H9 (cell line): ENCODE data around the gene FGFR3. TPM values are rescaled to one million over a fixed set of nuclear protein-coding genes. Genes with fewer than 3 reads are reported as not detected.

Experiments used
- DNase-seq: peaks from one replicate; pipeline ENCODE4 v3.0.0-alpha.2; 2017
- H2AFZ ChIP-seq: one replicate; pipeline ENCODE4 v1.6.1; 2013; ENCODE audit warnings: mild to moderate bottlenecking, low read length, control low read depth, moderate library complexity
- H2AK5ac ChIP-seq: 2 replicates; pipeline ENCODE4 v1.6.1; 2013; ENCODE audit warnings: low read length, control low read depth, mixed read lengths; ENCODE audit not compliant: insufficient read length
- H2BK120ac ChIP-seq: one replicate; pipeline ENCODE4 v1.6.1; 2013; ENCODE audit warnings: low read depth, mild to moderate bottlenecking, low read length, control low read depth, inconsistent platforms; ENCODE audit not compliant: poor library complexity, severe bottlenecking
- H2BK12ac ChIP-seq: 2 replicates; pipeline ENCODE4 v1.6.1; 2013; ENCODE audit warnings: low read length, control low read depth, mixed read lengths, low read depth; ENCODE audit not compliant: insufficient read length
- H2BK15ac ChIP-seq: 2 replicates; pipeline ENCODE4 v1.6.1; 2013; ENCODE audit warnings: low read depth, low read length, control low read depth
- H2BK20ac ChIP-seq: one replicate; pipeline ENCODE4 v1.6.1; 2013; ENCODE audit warnings: low read depth, mild to moderate bottlenecking, low read length, control low read depth, inconsistent platforms; ENCODE audit not compliant: poor library complexity, severe bottlenecking
- H2BK5ac ChIP-seq: 2 replicates; pipeline ENCODE4 v1.6.1; 2013; ENCODE audit warnings: low read length, control low read depth, mixed read lengths; ENCODE audit not compliant: insufficient read length
- H3K14ac ChIP-seq: 2 replicates; pipeline ENCODE4 v1.6.1; 2013; ENCODE audit warnings: low read length, control low read depth; ENCODE audit not compliant: insufficient read depth
- H3K18ac ChIP-seq: 2 replicates; pipeline ENCODE4 v1.6.1; 2013; ENCODE audit warnings: low read depth, mild to moderate bottlenecking, mixed read lengths, low read length, control low read depth; ENCODE audit not compliant: insufficient read length
- H3K23ac ChIP-seq: 2 replicates; pipeline ENCODE4 v1.6.1; 2013; ENCODE audit warnings: low read length, control low read depth, mixed read lengths, low read depth; ENCODE audit not compliant: insufficient read length
- H3K23me2 ChIP-seq: 2 replicates; pipeline ENCODE4 v1.6.1; 2013; ENCODE audit warnings: low read depth, mild to moderate bottlenecking, mixed read lengths, low read length, control low read depth; ENCODE audit not compliant: insufficient read length, poor library complexity, severe bottlenecking
- H3K27ac ChIP-seq: 2 replicates; pipeline ENCODE4 v1.5.1; 2013; ENCODE audit warnings: low read length, control low read depth, mixed read lengths, low read depth; ENCODE audit not compliant: insufficient read length
- H3K27me3 ChIP-seq: 2 replicates; pipeline ENCODE4 v1.6.1; 2013; ENCODE audit warnings: low read length, control low read depth, inconsistent platforms; ENCODE audit not compliant: insufficient read depth
- H3K4ac ChIP-seq: 2 replicates; pipeline ENCODE4 v1.6.1; 2013; ENCODE audit warnings: low read depth, mild to moderate bottlenecking, control low read depth, inconsistent platforms, low read length, moderate library complexity
- H3K4me1 ChIP-seq: 2 replicates; pipeline ENCODE4 v1.6.1; 2013; ENCODE audit warnings: low read length, control low read depth, inconsistent platforms; ENCODE audit not compliant: insufficient read depth
- H3K4me2 ChIP-seq: 2 replicates; pipeline ENCODE4 v1.6.1; 2013; ENCODE audit warnings: low read length, control low read depth, mixed read lengths; ENCODE audit not compliant: insufficient read length, insufficient read depth
- H3K56ac ChIP-seq: 2 replicates; pipeline ENCODE4 v1.6.1; 2013; ENCODE audit warnings: low read depth, mild to moderate bottlenecking, mixed read lengths, low read length, control low read depth; ENCODE audit not compliant: insufficient read length
- H3K79me1 ChIP-seq: 2 replicates; pipeline ENCODE4 v1.6.1; 2013; ENCODE audit warnings: low read depth, mild to moderate bottlenecking, moderate library complexity, low read length, control low read depth, inconsistent platforms; ENCODE audit not compliant: insufficient read depth, poor library complexity, severe bottlenecking
- H3K79me2 ChIP-seq: 2 replicates; pipeline ENCODE4 v1.6.1; 2013; ENCODE audit warnings: low read length, control low read depth, inconsistent platforms; ENCODE audit not compliant: insufficient read depth
- H3K9ac ChIP-seq: 2 replicates; pipeline ENCODE4 v1.6.1; 2013; ENCODE audit warnings: low read length, control low read depth, mixed read lengths; ENCODE audit not compliant: insufficient read length; ENCODE audit errors: extremely low read depth
- H3K9me3 ChIP-seq: one replicate; pipeline ENCODE4 v1.6.1; 2013; ENCODE audit warnings: low read depth, low read length, inconsistent platforms; ENCODE audit not compliant: control insufficient read depth
- H3T11ph ChIP-seq: one replicate; pipeline ENCODE4 v1.6.1; 2013; ENCODE audit warnings: mild to moderate bottlenecking, low read length, control low read depth, inconsistent platforms
- H4K20me1 ChIP-seq: one replicate; pipeline ENCODE4 v1.6.1; 2013; ENCODE audit not compliant: control insufficient read depth, insufficient read length, insufficient read depth
- H4K5ac ChIP-seq: 2 replicates; pipeline ENCODE4 v1.6.1; 2013; ENCODE audit warnings: low read depth, mild to moderate bottlenecking, mixed read lengths, low read length, control low read depth; ENCODE audit not compliant: insufficient read length
- H4K8ac ChIP-seq: replicated peaks from 2 replicates; pipeline ENCODE4 v1.6.1; 2013; ENCODE audit warnings: low read length, control low read depth, mixed read lengths, low read depth; ENCODE audit not compliant: insufficient read length
- H4K91ac ChIP-seq: 2 replicates; pipeline ENCODE4 v1.6.1; 2013; ENCODE audit warnings: low read depth, mild to moderate bottlenecking, moderate library complexity, mixed read lengths, low read length, control low read depth; ENCODE audit not compliant: insufficient read length
- H3K27ac Mint-ChIP-seq, 3 experiments: 2 replicates in 2 of 3; 3 replicates in 1 of 3; pipeline ENCODE4 v1.8.0; 2020 to 2021; ENCODE audit warnings: mixed read lengths in 3 of 3, mild to moderate bottlenecking in 1 of 3, moderate library complexity in 1 of 3
- H3K27me3 Mint-ChIP-seq: 2 replicates; pipeline ENCODE4 v1.8.0; 2021; ENCODE audit warnings: low read depth, mild to moderate bottlenecking, moderate library complexity, mixed read lengths
- H3K36me3 Mint-ChIP-seq, 3 experiments: 2 replicates in 2 of 3; 3 replicates in 1 of 3; pipeline ENCODE4 v1.8.0; 2020 to 2021; ENCODE audit warnings: low read depth in 3 of 3, mixed read lengths in 3 of 3; ENCODE audit not compliant: insufficient read depth in 1 of 3
- H3K4me1 Mint-ChIP-seq, 2 experiments: 2 replicates each; pipeline ENCODE4 v1.8.0; 2020; ENCODE audit warnings: mixed read lengths in 2 of 2
- H3K4me3 Mint-ChIP-seq, 2 experiments: 2 replicates in 1 of 2; 3 replicates in 1 of 2; pipeline ENCODE4 v1.8.0; 2020 to 2021; ENCODE audit warnings: mild to moderate bottlenecking in 2 of 2, mixed read lengths in 2 of 2, moderate library complexity in 1 of 2
- H3K9me3 Mint-ChIP-seq, 2 experiments: 2 replicates in 1 of 2; 3 replicates in 1 of 2; pipeline ENCODE4 v1.8.0; 2020; ENCODE audit warnings: mild to moderate bottlenecking in 2 of 2, mixed read lengths in 2 of 2, moderate library complexity in 1 of 2
- CTCF ChIP-seq: fragments of 200-600 bp; sonication (generic); conservative IDR thresholded peaks from 3 replicates; pipeline ENCODE4 v1.8.0; 2021; ENCODE audit warnings: antibody characterized with exemption, mild to moderate bottlenecking
- WGBS: extraction: QIAGEN DNeasy Blood & Tissue Kit; methylation state at CpG from one replicate; pipeline ENCODE4 v1.1.7; 2013; ENCODE audit warnings: missing lambda C conversion rate, low lambda C conversion rate, mixed read lengths; ENCODE audit not compliant: insufficient read length; ENCODE audit errors: extremely low coverage; 5-methylcytosine and 5-hydroxymethylcytosine counted together
- total RNA-seq: library from RNA; stranded (reverse); gene quantifications from 2 replicates; pipeline ENCODE4 v1.2.1, GENCODE V29; 2021

Gene FGFR3
- total RNA-seq, 1 experiment from 2014 or later = 75.7 TPM

GRCh38 chr4:1744552-1744951 is 48.5 kb upstream of the FGFR3 start:
- no peak overlapping the region for H3T11ph ChIP-seq
- H3K79me2 ChIP-seq = no peaks in the 10 kb centered on the region
- no peak overlapping the region for H3K14ac ChIP-seq
- peak overlapping the region in 1 of 3 experiments; percentile 79; a peak in 3 of 7 replicates for H3K27ac Mint-ChIP-seq
- no peak overlapping the region for H3K9ac ChIP-seq
- H3K4me3 Mint-ChIP-seq = no peak overlapping the region; a peak in 1 of 5 replicates
- no peaks in the 10 kb centered on the region for H3K9me3 ChIP-seq
- H3K18ac ChIP-seq = no peak overlapping the region
- no peaks in the 10 kb centered on the region for H3K79me1 ChIP-seq
- H4K5ac ChIP-seq = no peak overlapping the region
- H3K27me3 ChIP-seq = no peaks in the 10 kb centered on the region
- 0 out of 4 replicates have a peak, but pooled peaks cover 0 to 7% of the 10 kb centered on the region in 2 experiments for H3K4me1 Mint-ChIP-seq
- H3K23me2 ChIP-seq = no peaks in the 10 kb centered on the region
- no peak overlapping the region for H3K27ac ChIP-seq
- H2BK15ac ChIP-seq = no peak overlapping the region
- H2AK5ac ChIP-seq = no peak overlapping the region
- H3K4me2 ChIP-seq = no peak overlapping the region
- H4K20me1 ChIP-seq = no peaks in the 10 kb centered on the region
- no peak overlapping the region for H2BK12ac ChIP-seq
- no peak overlapping the region for H2AFZ ChIP-seq
- no peak overlapping the region for H4K91ac ChIP-seq
- no CpG with 5 or more reads among the region's 14 CpGs for WGBS
- no peak overlapping the region for H3K56ac ChIP-seq
- no peak overlapping the region for H2BK120ac ChIP-seq
- no peaks in the 10 kb centered on the region for H3K27me3 Mint-ChIP-seq
- no peak overlapping the region for H2BK5ac ChIP-seq
- H3K9me3 Mint-ChIP-seq = no peaks in the 10 kb centered on the region
- peaks cover 22 to 60% (median 50%) of the 10 kb centered on the region in 3 experiments; a peak in 6 of 7 replicates for H3K36me3 Mint-ChIP-seq
- no peak overlapping the region for H2BK20ac ChIP-seq
- no peak overlapping the region for H3K4ac ChIP-seq
- TF ChIP-seq CTCF = no peak
- no peak overlapping the region for H4K8ac ChIP-seq
- DNase-seq = no peak
- H3K23ac ChIP-seq = no peak overlapping the region
- H3K4me1 ChIP-seq = no peaks in the 10 kb centered on the region
